SK-N-SH (cell line): ENCODE results near the gene MVP.

Experiments
- CTCF ChIP-seq: fragments of 200-600 bp; sonication (generic); IDR thresholded peaks from 2 replicates; pipeline ENCODE4 v1.6.1; 2017; ENCODE audit warnings: antibody characterized with exemption, mild to moderate bottlenecking, moderate library complexity
- EP300 ChIP-seq, 2 experiments: IDR thresholded peaks; 2 replicates each; pipeline versions ENCODE4 v1.4.0 to v1.6.1; 2012; ENCODE audit warnings: borderline replicate concordance in 1 of 2, low read depth in 1 of 2, low read length in 1 of 2
- EZH2phosphoT487 ChIP-seq: fragments of 200-600 bp; sonication (generic); IDR thresholded peaks from 2 replicates; pipeline ENCODE4 v1.6.1; 2017; ENCODE audit warnings: low read depth, mixed run types, mild to moderate bottlenecking, antibody characterized with exemption, moderate library complexity, borderline replicate concordance
- JUND ChIP-seq: IDR thresholded peaks from 2 replicates; pipeline ENCODE4 v1.4.0; 2012
- MAX ChIP-seq: IDR thresholded peaks from 2 replicates; pipeline ENCODE4 v1.4.0; 2012; ENCODE audit warnings: low read depth
- PBX3 ChIP-seq: IDR thresholded peaks from 2 replicates; pipeline ENCODE4; 2012
- POLR2AphosphoS5 ChIP-seq: IDR thresholded peaks from 2 replicates; pipeline ENCODE4 v1.6.1; 2012; ENCODE audit warnings: low read depth, low read length
- RAD21 ChIP-seq: IDR thresholded peaks from 2 replicates; pipeline ENCODE4 v1.6.1; 2012; ENCODE audit warnings: mild to moderate bottlenecking, low read length
- REST ChIP-seq: IDR thresholded peaks from 2 replicates; pipeline ENCODE4 v1.6.1; 2012; ENCODE audit warnings: mild to moderate bottlenecking, low read depth, low read length, moderate library complexity
- TAF1 ChIP-seq: IDR thresholded peaks from 2 replicates; pipeline ENCODE4 v1.6.1; 2012; ENCODE audit warnings: low read depth, mild to moderate bottlenecking, low read length, moderate library complexity, borderline replicate concordance

- no peak for TF ChIP-seq CTCF
- TF ChIP-seq EZH2phosphoT487: no peak
- TF ChIP-seq REST: no peak
- no peak for TF ChIP-seq MAX
- TF ChIP-seq RAD21: no peak
- no peak for TF ChIP-seq TAF1
- no peak for TF ChIP-seq JUND
- TF ChIP-seq EP300 (IDR thresholded peaks at IDR 0.05; ENCODE audit: borderline replicate concordance in 1 of 2, low read depth in 1 of 2, low read length in 1 of 2): no peak
- TF ChIP-seq POLR2AphosphoS5: no peak
- no peak for TF ChIP-seq PBX3
Observed at GRCh38 chr16:29836623-29837022, 16.4 kb downstream of the MVP start.
